Upper lobe of left lung (tissue), 6 donors: Measurements from ENCODE around the gene URGCP. TPM values are rescaled to one million over a fixed set of nuclear protein-coding genes. Genes with fewer than 3 reads are reported as not detected.

Source experiments
- ATAC-seq, 2 donors: fragments of 200-7000 bp; cut with Tn5 transposase; one replicate each; pipeline ENCODE4 v1.9.1; 2022; ENCODE audit warnings: mild to moderate bottlenecking in 2 of 2, moderate library complexity in 2 of 2; ENCODE audit not compliant: low FRiP score in 2 of 2
- DNase-seq, 2 donors: peaks; one replicate each; pipeline ENCODE4 v3.0.0-alpha.2; 2019 to 2020
- H3K27ac ChIP-seq, 4 donors: fragments of 200-600 bp; sonication (generic); one replicate each; pipeline ENCODE4 v1.5.1; 2016 to 2019
- H3K27me3 ChIP-seq, 4 donors: fragments of 200-600 bp; sonication (generic); one replicate each; pipeline ENCODE4 v1.5.1; 2017 to 2019
- H3K36me3 ChIP-seq, 4 donors: fragments of 200-600 bp; sonication (generic); one replicate each; pipeline ENCODE4 v1.5.1; 2016 to 2019
- H3K4me1 ChIP-seq, 4 donors: fragments of 200-600 bp; sonication (generic); one replicate each; pipeline ENCODE4 v1.5.1; 2018 to 2019
- H3K4me3 ChIP-seq, 4 donors: fragments of 200-600 bp; sonication (generic); one replicate each; pipeline ENCODE4 v1.5.1; 2017 to 2019; ENCODE audit warnings: mild to moderate bottlenecking in 2 of 4, moderate library complexity in 1 of 4
- H3K9me3 ChIP-seq, 4 donors: fragments of 200-600 bp; sonication (generic); one replicate each; pipeline ENCODE4 v1.5.1; 2018 to 2019
- CTCF ChIP-seq, 6 experiments: fragments of 450-650 bp in 4 of 6; fragments of 200-600 bp in 2 of 6; sonication (generic) in 2 of 6; IDR thresholded peaks; one replicate each; pipeline ENCODE4 v1.5.1; 2016 to 2019; ENCODE audit warnings: antibody characterized with exemption in 6 of 6
- EP300 ChIP-seq, 4 donors: sonication (generic); formaldehyde crosslinking; IDR thresholded peaks; one replicate each; pipeline ENCODE4 v1.5.1; 2017; ENCODE audit warnings: antibody characterized with exemption in 4 of 4, control low read depth in 2 of 4
- POLR2A ChIP-seq, 4 donors: fragments of 450-650 bp; IDR thresholded peaks; one replicate each; pipeline ENCODE4 v1.5.1; 2016 to 2017; ENCODE audit warnings: antibody characterized with exemption in 4 of 4, mild to moderate bottlenecking in 2 of 4
- POLR2AphosphoS5 ChIP-seq, 2 donors: sonication (generic); formaldehyde crosslinking; IDR thresholded peaks; one replicate each; pipeline ENCODE4 v1.5.1; 2017; ENCODE audit warnings: antibody characterized with exemption in 2 of 2
- WGBS, 2 donors: methylation state at CpG; one replicate each; pipeline ENCODE4 v1.1.5; 2017 to 2018; 5-methylcytosine and 5-hydroxymethylcytosine counted together
- total RNA-seq, 6 donors: library from RNA; depleted of rRNA in 4 of 6; stranded (reverse); fragments of >200 nt in 4 of 6; gene quantifications; one replicate each; pipeline versions ENCODE4 v1.1.0 to v1.2.1, GENCODE V29; 2016 to 2021
- donor health status: DM: no; HTN: no; CAD: no; lungs with moderate emphysema.
- donor health status: DM: no; HTN: yes; CAD: no; lungs with severe emphysema.

URGCP gene
- total RNA-seq, 6 donors from 2014 or later = 24.1 to 31.4 (median 29.4) TPM

GRCh38 chr7:43844662-43845061 is 61.7 kb downstream of the URGCP start:
- Histone ChIP-seq H3K27me3 (no peaks in the 10 kb centered on the region), H3K4me3 (no peak overlapping the region), H3K27ac (no peak overlapping the region), H3K4me1 (no peaks in the 10 kb centered on the region), H3K9me3 (no peaks in the 10 kb centered on the region), H3K36me3 (no peaks in the 10 kb centered on the region)
- ATAC-seq (no peak), DNase-seq (no peak)
- TF ChIP-seq CTCF (IDR thresholded peaks at IDR 0.05) (no peak), EP300 (IDR thresholded peaks at IDR 0.05) (no peak), POLR2AphosphoS5 (IDR thresholded peaks at IDR 0.05) (no peak), POLR2A (IDR thresholded peaks at IDR 0.05) (no peak)
- WGBS, 2 donors = 85 to 91% methylated on average over 2 of the region's 2 CpGs

GRCh38 chr7:43844257-43844656 is 62.1 kb downstream of the URGCP start:
- Histone ChIP-seq H3K27ac (no peak overlapping the region), H3K9me3 (no peaks in the 10 kb centered on the region), H3K27me3 (no peaks in the 10 kb centered on the region), H3K4me3 (no peak overlapping the region), H3K36me3 (no peaks in the 10 kb centered on the region), H3K4me1 (peaks cover 0 to under 1% (median under 1%) of the 10 kb centered on the region in 4 donors)
- DNase-seq = no peak
- ATAC-seq = no peak
- no peak for TF ChIP-seq CTCF (IDR thresholded peaks at IDR 0.05)
- TF ChIP-seq POLR2AphosphoS5 (IDR thresholded peaks at IDR 0.05) = no peak
- TF ChIP-seq POLR2A (IDR thresholded peaks at IDR 0.05) = no peak
- TF ChIP-seq EP300 (IDR thresholded peaks at IDR 0.05) = no peak
- 88 to 100% methylated on average over 2 of the region's 2 CpGs for WGBS, 2 donors

- peaks cover 0 to 9% (median 5%) of the 10 kb centered on the region in 4 donors for H3K4me1 ChIP-seq
- H3K36me3 ChIP-seq = no peaks in the 10 kb centered on the region
- H3K27ac ChIP-seq = no peak overlapping the region
- DNase-seq (no peak), ATAC-seq (no peak)
- no peak overlapping the region for H3K4me3 ChIP-seq
- no peaks in the 10 kb centered on the region for H3K27me3 ChIP-seq
- H3K9me3 ChIP-seq = no peaks in the 10 kb centered on the region
- TF ChIP-seq POLR2AphosphoS5 (IDR thresholded peaks at IDR 0.05) = no peak
- TF ChIP-seq CTCF (IDR thresholded peaks at IDR 0.05) = no peak
- no peak for TF ChIP-seq POLR2A (IDR thresholded peaks at IDR 0.05)
- TF ChIP-seq EP300 (IDR thresholded peaks at IDR 0.05) = no peak
- 92 to 98% methylated on average over 4 of the region's 4 CpGs for WGBS, 2 donors
Observed at GRCh38 chr7:43843296-43843695, 63.1 kb downstream of the URGCP start.

GRCh38 chr7:43838201-43838658 is 68.2 kb downstream of the URGCP start:
- H3K27me3 ChIP-seq = no peaks in the 10 kb centered on the region
- no peaks in the 10 kb centered on the region for H3K36me3 ChIP-seq
- no peak for DNase-seq
- no peak overlapping the region for H3K4me3 ChIP-seq
- ATAC-seq = no peak
- H3K4me1 ChIP-seq = peaks cover 0 to 19% (median 5%) of the 10 kb centered on the region in 4 donors
- 76 to 85% methylated on average over 9 of the region's 9 CpGs for WGBS, 2 donors
- H3K9me3 ChIP-seq = no peaks in the 10 kb centered on the region
- H3K27ac ChIP-seq = no peak overlapping the region
- TF ChIP-seq POLR2AphosphoS5 (IDR thresholded peaks at IDR 0.05) (no peak), EP300 (IDR thresholded peaks at IDR 0.05) (no peak), POLR2A (IDR thresholded peaks at IDR 0.05) (no peak), CTCF (IDR thresholded peaks at IDR 0.05) (no peak)
